Hematopoietic multipotent progenitor cell (in vitro differentiated cells): Measurements from ENCODE around the gene KCNMA1. TPM values are rescaled to one million over a fixed set of nuclear protein-coding genes. Genes with fewer than 3 reads are reported as not detected.
A peak's percentile ranks its signal among the peaks of the same experiment; 100 is the strongest.

Source experiments
- DNase-seq, 3 donors: peaks; one replicate each; pipeline ENCODE4 v3.0.0-alpha.2; 2011 to 2015; ENCODE audit warnings: low read depth in 2 of 3, low spot score in 2 of 3
- total RNA-seq: library from RNA; depleted of rRNA; stranded (reverse); fragments of >200 nt; gene quantifications from one replicate; pipeline ENCODE4 v1.2.3, GENCODE V29; 2012

Gene KCNMA1
- total RNA-seq, 1 donor: 0.27 TPM

GRCh38 chr10:77049896-77050295 lies 587.7 kb downstream of the KCNMA1 start:
- no peak for DNase-seq

DNA sequence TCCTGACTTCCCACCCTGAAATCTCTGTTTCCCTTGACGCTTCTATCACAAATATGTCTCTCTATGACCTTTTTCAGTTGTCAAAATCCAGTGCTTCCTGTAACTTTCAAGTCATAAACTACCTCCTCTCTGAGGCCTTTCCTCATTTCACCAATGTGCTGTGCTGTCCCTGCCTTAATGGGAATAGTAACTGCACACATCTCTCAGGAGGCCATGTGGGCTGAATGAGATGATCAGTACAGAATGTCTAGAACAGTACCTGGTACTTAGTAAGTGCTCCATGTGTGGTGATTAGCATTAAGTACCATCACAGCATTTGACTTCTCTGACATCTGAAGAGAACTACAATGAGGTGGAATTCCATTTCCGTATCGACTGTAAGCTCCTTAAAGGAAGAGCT lies 588.5 kb downstream of the KCNMA1 start:
- no peak for DNase-seq

DNA sequence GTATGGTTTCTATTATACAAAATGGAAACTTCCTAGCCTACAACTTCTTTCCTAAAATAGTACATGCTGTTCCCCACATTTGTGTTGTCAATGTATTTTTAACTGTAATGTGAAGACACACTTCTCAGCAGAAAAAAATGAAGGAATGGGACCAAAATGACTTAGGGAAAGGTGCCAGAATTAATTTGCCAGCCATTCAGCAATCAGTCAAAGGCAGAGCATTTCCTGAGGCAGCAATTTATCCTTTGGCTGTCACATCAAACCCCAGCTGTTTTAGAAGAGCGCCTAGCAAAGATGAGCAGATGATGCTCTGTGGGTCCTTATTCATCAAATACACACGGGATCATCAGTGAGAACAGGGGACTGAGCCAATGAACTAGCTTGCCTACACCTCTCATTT lies 592.5 kb downstream of the KCNMA1 start:
- DNase-seq: no peak

GRCh38 chr10:77043420-77043763 lies 594.2 kb downstream of the KCNMA1 start:
- no peak for DNase-seq

- no peak for DNase-seq
Measured at GRCh38 chr10:77042706-77043419, 594.7 kb downstream of the KCNMA1 start.

DNA sequence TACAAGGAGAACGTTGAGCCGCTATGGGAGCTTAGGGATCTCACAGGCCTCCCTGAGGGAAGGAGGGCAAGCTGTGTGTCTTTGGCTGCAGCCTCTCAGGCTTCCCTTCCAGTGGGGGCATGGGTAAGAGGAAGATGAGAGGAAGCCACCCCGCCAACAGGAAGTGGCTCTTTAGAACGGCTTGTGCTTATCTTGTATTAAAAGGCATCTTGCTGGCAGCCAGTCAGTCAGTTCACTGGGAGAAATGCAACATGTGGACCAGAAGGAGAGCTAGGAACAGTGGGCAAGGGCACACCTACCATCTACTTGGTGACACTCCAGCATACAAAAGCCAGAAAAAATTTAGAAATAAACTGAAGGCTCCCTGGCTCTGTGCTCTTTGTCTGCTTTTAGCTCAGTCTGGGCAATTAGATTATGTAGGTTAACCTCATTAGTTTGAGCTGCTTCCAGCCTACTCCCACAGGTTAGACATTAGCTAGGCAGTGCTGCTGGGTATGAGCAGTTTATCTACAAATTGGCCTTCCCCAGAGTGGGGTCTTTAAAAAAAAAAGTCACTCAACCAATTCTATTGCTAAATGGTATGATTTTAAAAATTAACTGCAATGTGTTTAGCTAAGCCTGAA lies 595.9 kb downstream of the KCNMA1 start:
- DNase-seq: peak in 2 of 3 donors; percentile 38 to 77

DNA sequence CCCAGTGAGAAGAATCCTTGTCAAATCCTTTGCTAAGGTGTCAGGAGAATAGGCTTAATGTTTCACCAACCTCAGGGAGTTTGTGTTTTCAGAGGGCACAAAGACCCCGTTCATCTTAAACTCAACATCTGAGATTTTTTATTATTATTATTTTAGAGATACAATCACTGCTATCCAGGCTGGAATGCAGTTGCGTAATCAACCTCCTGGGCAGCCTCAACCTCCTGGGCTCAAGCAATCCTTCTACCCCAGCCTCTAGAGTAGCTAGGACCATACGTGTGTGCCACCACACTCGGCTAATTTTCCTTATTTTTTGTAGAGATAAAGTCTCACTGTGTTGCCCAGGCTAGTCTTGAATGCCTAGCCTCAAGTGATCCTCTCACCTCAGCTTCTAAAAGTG lies 599.2 kb downstream of the KCNMA1 start:
- no peak for DNase-seq

DNA sequence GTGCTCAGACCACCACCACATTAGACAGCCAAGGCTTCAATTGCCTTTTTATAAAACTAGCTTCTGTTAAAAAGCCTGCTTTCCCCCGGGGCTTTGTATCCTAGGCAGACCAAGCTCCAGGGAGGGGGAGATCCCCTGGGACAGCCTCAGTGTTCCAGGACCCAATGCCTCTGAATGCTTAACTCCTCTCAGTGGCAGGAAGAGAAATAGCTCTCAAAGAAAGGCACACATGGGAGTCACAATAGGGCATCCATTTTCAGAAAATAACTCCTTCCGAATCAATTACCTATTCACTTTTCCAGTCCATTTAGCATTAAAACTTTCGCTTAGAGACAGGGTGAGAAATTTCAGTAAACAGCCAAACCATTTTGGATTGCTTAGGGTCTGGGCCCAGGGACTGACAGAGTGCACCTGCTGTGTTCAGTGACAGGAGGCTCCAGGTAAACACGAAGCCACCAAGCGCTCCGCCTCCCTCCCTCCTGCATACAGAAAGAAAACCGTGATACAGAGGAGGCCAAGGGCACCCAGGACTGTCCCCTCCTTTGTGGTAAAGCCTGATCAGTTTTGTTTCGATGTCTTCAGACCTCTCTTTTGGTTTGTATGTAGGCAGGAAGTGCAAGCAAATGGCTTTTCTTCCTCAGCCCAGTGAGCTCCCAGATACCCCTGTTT lies 599.7 kb downstream of the KCNMA1 start:
- DNase-seq: no peak

DNA sequence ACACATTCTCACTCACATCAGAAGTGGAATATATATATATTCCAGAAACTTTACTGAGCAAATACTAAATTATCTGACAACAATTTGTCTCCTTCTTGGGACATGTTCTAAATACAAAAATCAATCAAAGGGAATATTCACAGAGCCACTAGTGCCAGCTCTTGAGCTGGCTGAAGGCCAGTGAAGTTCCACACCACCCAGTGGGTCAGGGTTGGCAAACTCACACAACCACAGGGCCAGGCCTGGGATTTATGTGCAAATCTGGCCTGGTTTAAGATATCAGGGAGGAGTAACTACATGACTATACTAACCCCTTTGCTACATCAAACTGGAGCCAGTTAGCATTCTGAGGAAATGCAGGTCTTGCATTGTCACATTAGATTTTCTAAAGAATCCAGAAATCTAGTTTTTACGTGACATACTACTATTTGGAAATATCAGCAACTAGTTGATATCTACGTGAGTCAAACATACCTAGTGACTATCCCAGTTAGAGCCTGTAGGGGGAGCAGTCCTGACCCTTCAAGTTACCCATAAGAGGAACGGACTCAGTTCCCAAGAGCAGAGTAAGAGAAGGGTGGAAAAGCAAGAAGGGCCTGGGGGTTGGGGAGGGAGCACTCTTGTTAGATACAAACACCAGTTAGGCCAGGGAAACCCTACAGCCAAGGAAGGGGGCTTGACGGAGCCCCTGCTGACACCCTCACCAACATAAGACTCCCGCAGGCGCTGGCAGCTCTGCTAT lies 600.4 kb downstream of the KCNMA1 start:
- DNase-seq: peak in 2 of 3 donors; percentile 15 to 18

DNA sequence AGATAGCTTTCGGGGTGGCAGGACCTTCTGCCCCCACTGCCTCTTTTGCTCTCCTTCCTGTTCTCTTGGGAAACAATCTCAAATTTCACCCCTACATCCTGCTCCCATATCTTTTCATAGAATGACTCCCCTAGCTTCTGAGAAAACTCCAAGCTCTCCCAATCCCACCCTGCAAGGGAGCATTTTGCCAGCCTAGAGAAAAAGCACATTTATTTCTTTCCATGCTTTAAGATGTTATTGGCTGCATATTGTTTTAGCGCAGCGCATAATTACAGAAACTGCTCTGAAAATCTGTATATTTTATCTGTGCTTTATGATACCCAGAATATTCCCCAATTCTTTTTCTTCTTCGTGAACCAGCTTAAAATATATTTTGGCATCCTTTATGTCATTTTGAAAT lies 601.3 kb downstream of the KCNMA1 start:
- no peak for DNase-seq

- no peak for DNase-seq
Measured at GRCh38 chr10:77034795-77035194, 602.8 kb downstream of the KCNMA1 start.

- DNase-seq: no peak
Measured at GRCh38 chr10:77034240-77034639, 603.4 kb downstream of the KCNMA1 start.

DNA sequence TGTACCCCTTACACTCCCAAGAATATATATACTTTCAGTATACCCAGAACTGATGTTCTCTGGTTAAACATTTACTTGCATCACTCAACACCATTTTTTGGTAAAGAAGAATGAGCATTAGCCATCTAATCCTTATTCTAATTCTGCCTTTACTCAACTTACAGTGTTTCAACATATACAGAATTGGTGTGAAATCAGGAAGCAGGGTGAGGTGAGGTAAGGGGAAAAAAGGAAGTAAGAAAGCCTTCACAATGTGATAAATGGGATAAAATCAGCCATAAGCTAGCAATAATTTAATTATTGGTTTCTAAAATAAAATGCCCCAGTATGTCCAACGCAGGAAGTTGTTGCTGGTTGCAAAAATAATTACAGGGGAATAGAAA lies 605.4 kb downstream of the KCNMA1 start:
- peak in 1 of 3 donors; percentile 23 for DNase-seq

DNA sequence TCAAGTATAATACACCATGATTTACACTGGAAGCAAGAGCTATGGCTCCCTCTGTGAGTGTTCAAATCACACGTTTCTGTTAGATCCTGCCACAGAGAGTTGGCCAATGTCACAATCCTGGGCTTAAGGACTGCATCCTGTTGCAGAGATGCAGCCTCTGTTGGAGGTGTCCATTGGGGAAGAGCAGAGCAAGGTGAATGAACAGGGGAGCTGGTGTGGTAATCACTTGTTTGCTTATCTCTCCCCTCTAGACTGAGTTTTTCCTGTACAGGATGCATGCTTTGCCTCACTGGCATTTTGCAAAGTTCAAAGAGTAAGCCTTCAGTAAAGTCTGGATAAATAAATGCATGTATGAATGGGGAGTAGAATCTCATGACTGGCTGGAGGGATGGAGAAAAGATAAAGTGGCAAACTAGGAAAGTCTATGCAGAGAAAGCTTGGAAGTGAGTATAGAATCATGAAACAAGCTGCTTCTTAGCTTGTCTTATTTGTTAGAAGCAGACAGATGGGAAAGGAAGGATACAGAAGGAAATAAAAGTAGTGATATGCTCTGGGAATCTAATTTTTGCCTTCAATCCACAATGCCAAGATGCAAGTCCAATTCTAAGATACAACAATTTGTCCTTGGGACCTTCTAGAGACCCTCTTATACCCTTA lies 605.9 kb downstream of the KCNMA1 start:
- no peak for DNase-seq

DNA sequence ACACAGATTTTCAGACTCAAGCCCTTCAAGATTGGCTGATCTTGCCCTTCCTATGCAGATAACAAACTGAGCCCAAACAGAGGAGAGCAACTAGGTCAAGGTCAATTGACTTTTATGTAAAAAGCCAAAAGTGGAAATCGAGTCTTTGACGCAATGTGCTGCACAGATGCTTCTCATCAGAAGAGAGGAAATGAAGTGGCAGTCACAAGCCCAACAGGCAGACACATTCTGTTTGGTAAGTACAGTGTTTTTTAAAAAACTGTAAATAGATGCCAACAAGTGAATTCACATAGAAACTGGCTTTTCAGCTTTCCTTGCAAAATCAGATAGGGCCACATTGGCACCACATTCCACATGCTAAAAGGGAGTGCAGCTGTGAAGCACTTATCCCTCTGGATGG lies 606.6 kb downstream of the KCNMA1 start:
- no peak for DNase-seq

DNA sequence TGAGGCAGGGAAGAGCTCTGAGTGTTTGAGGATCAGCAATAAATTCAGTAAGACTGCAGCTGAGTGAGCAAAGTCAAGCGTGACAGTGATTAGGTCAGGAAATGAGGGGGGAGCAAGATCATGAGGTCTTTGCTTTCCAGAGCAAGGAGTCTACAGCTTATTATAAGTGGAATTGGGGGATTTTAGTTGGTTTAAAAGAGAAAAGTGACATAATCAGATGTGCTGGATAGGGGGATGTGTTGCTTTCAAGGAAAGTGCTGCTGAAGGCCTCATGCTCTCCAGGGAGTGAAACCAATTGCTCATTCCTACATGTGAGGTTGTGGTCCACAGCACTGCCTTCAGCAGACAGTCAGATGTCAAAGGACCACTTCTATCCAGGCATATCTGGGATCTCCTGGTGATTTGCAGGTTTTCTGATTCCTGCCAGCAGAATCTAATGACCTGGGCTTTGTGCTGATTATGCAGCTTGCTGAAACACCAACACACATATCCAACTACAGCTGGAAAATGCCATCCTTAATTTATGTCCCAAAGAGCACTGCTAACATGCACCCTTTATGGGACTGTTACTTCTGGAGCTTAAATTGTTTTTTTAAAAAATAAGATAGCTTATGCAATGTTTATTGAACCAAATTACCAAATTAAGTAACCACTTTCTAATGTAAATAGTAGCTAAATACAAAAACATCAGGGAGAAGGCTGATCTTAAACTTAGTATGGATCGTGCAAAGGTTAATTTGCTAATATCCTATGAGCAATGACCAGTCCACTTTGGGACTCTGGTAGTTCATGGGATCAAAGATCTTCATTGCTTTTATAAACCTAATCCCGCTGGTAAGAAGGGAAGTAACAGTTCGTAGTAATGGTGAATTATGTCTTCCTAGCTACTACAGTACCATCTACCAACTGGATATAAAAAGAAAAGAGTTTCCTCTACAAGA lies 607.6 kb downstream of the KCNMA1 start:
- DNase-seq: no peak

DNA sequence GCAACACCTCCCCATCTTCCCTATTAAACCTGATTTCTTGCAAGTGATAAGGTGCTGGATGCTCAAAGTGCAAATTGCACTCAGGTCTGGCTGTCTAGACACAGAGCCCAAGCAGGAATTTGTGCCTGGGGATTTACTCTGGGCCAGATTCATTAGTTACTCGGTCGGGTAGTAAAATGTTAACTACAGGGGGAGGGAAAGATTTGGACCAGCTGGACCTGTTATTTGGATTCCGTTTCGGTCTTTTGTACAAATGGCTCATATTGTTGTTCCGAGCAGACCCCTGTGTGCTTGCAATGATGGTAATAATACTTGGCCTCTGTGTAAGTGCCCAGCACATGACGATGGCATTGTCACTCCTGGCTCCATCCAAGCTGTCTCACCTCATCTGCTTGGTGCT lies 609.6 kb downstream of the KCNMA1 start:
- no peak for DNase-seq

- DNase-seq: peak in 2 of 3 donors; percentile 58 to 87
Measured at GRCh38 chr10:77027576-77027975, 610.0 kb downstream of the KCNMA1 start.

DNA sequence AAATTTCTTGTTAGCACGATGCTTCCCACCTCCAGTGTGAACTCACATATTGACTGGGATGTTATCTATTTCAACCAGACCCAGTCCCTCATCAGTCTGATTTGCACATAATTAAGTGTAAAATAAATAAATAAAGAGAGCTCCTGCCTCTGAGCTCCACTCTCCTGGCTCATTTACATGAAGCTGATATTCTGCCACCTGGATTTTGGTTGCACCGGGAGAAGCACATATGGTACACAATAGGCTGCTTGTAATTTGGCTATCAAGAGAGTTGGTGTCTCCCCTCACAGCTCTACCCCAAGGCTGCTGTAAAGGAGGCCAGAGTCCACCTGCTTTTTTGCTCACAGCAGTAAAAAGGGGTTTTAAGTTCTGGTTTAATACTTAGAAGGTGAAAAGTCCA lies 610.5 kb downstream of the KCNMA1 start:
- no peak for DNase-seq

- no peak for DNase-seq
Measured at GRCh38 chr10:77026148-77026547, 611.5 kb downstream of the KCNMA1 start.
